ENCODE measurements around the gene GALNT9. TPM values are rescaled to one million over a fixed set of nuclear protein-coding genes. Genes with fewer than 3 reads are reported as not detected.

GALNT9 gene
- total and polyA plus RNA-seq, 2 donors (not counting 1 experiment from before 2014, with no cell fraction given), result 0.71 to 2.4 TPM

- Mint-ChIP-seq H3K27ac (no peak overlapping the region), H3K27me3 (peaks cover 17% of the 10 kb centered on the region), H3K9me3 (ENCODE audit: insufficient read depth) (no peaks in the 10 kb centered on the region), H3K4me1 (peaks cover 3% of the 10 kb centered on the region), H3K4me3 (no peak overlapping the region)
- Histone ChIP-seq H2AFZ (ENCODE audit: insufficient read depth, low read depth, low read length, poor library complexity, severe bottlenecking) (no peak overlapping the region), H3K4me2 (replicated peaks; ENCODE audit: low read depth, low read length, poor library complexity, severe bottlenecking) (no peak overlapping the region), H3K27ac (ENCODE audit: low read length in 2 of 2) (no peak overlapping the region), H4K20me1 (ENCODE audit: control insufficient read depth, insufficient read depth, low read length, poor library complexity, severe bottlenecking) (no peaks in the 10 kb centered on the region), H3K36me3 (replicated peaks in 1 of 2; ENCODE audit: control extremely low read depth in 1 of 2, control insufficient read depth in 1 of 2, extremely low read depth in 1 of 2, insufficient read depth in 2 of 2, low read length in 1 of 2) (no peaks in the 10 kb centered on the region), H3K27me3 (replicated peaks in 1 of 4; ENCODE audit: control extremely low read depth in 1 of 4, control insufficient read depth in 3 of 4, insufficient read depth in 4 of 4, low read length in 3 of 4) (peaks cover 0 to 31% (median 3%) of the 10 kb centered on the region in 4 experiments), H3K9me3 (ENCODE audit: control extremely low read depth in 1 of 3, control insufficient read depth in 2 of 3, insufficient read depth in 1 of 3, low read length in 2 of 3) (peaks cover 0 to 34% (median 0%) of the 10 kb centered on the region in 3 donors), H3K9ac (ENCODE audit: low read length) (no peak overlapping the region), H3K79me2 (ENCODE audit: control insufficient read depth, insufficient read depth, low read length) (no peaks in the 10 kb centered on the region), H3K4me1 (ENCODE audit: control insufficient read depth in 2 of 2, insufficient read depth in 2 of 2, low read length in 2 of 2) (no peaks in the 10 kb centered on the region), H3K4me3 (ENCODE audit: control extremely low read depth in 1 of 5, extremely low read depth in 1 of 5, insufficient read depth in 1 of 5, low read depth in 2 of 5, low read length in 4 of 5) (no peak overlapping the region)
- DNase-seq (no peak), ATAC-seq (ENCODE audit: low read depth) (no peak)
- ChIA-PET CTCF (no interaction called here), POLR2A (no interaction called here)
- WGBS (ENCODE audit: insufficient coverage), result 52% methylated on average over 17 of the region's 19 CpGs
- intact Hi-C loops (cut with micrococcal nuclease), result no loop called here
- TF ChIP-seq CTCF (IDR thresholded peaks at IDR 0.05) (no peak), EZH2 (IDR thresholded peaks at IDR 0.05; ENCODE audit: borderline replicate concordance, insufficient read depth, low read depth, low read length, poor library complexity, severe bottlenecking) (no peak)
These were observed 39.8 kb downstream of the GALNT9 start for GRCh38 chr12:132289356-132290202.

GRCh38 chr12:132288516-132289215 is 40.7 kb downstream of the GALNT9 start:
- ATAC-seq (ENCODE audit: low read depth), result no peak
- H2AFZ ChIP-seq (ENCODE audit: insufficient read depth, low read depth, low read length, poor library complexity, severe bottlenecking), result no peak overlapping the region
- H3K4me3 ChIP-seq (ENCODE audit: control extremely low read depth in 1 of 5, extremely low read depth in 1 of 5, insufficient read depth in 1 of 5, low read depth in 2 of 5, low read length in 4 of 5), result no peak overlapping the region
- no peak overlapping the region for H3K4me2 ChIP-seq (replicated peaks; ENCODE audit: low read depth, low read length, poor library complexity, severe bottlenecking)
- intact Hi-C loops (cut with micrococcal nuclease), result no loop called here
- Mint-ChIP-seq H3K27ac (no peak overlapping the region), H3K4me3 (no peak overlapping the region), H3K27me3 (peaks cover 25% of the 10 kb centered on the region), H3K4me1 (peaks cover 9% of the 10 kb centered on the region), H3K9me3 (ENCODE audit: insufficient read depth) (no peaks in the 10 kb centered on the region)
- H3K27ac ChIP-seq (ENCODE audit: low read length in 2 of 2), result no peak overlapping the region
- ChIA-PET POLR2A (no interaction called here), CTCF (no interaction called here)
- TF ChIP-seq CTCF (IDR thresholded peaks at IDR 0.05) (no peak), EZH2 (IDR thresholded peaks at IDR 0.05; ENCODE audit: borderline replicate concordance, insufficient read depth, low read depth, low read length, poor library complexity, severe bottlenecking) (no peak)
- no peaks in the 10 kb centered on the region for H3K4me1 ChIP-seq (ENCODE audit: control insufficient read depth in 2 of 2, insufficient read depth in 2 of 2, low read length in 2 of 2)
- no peaks in the 10 kb centered on the region for H3K36me3 ChIP-seq (replicated peaks in 1 of 2; ENCODE audit: control extremely low read depth in 1 of 2, control insufficient read depth in 1 of 2, extremely low read depth in 1 of 2, insufficient read depth in 2 of 2, low read length in 1 of 2)
- DNase-seq, result no peak
- peaks cover 0 to 27% (median 3%) of the 10 kb centered on the region in 4 experiments for H3K27me3 ChIP-seq (replicated peaks in 1 of 4; ENCODE audit: control extremely low read depth in 1 of 4, control insufficient read depth in 3 of 4, insufficient read depth in 4 of 4, low read length in 3 of 4)
- no peaks in the 10 kb centered on the region for H3K79me2 ChIP-seq (ENCODE audit: control insufficient read depth, insufficient read depth, low read length)
- H3K9me3 ChIP-seq (ENCODE audit: control extremely low read depth in 1 of 3, control insufficient read depth in 2 of 3, insufficient read depth in 1 of 3, low read length in 2 of 3), result peaks cover 0 to 37% (median 0%) of the 10 kb centered on the region in 3 donors
- WGBS (ENCODE audit: insufficient coverage), result 93% methylated on average over 34 of the region's 37 CpGs
- H3K9ac ChIP-seq (ENCODE audit: low read length), result no peak overlapping the region
- no peaks in the 10 kb centered on the region for H4K20me1 ChIP-seq (ENCODE audit: control insufficient read depth, insufficient read depth, low read length, poor library complexity, severe bottlenecking)

All from B cell (primary cell).